RWPE1 (cell line): ENCODE measurements around the gene ARHGAP28.

Experiments
- CTCF ChIA-PET: fragments of 350-600 bp; sonication (Branson Sonifier 250); formaldehyde crosslinking; extraction: SDS; loops from one replicate; lab custom pipeline; 2021; lab: Yijun Ruan, JAX
- POLR2A ChIA-PET: fragments of 400-600 bp; formaldehyde crosslinking; extraction: SDS; loops from one replicate; lab custom pipeline; 2020; ENCODE audit warnings: antibody characterized with exemption; ENCODE audit not compliant: low non-redundant PET; lab: Yijun Ruan, JAX
- DNase-seq: peaks from one replicate; pipeline ENCODE4 v3.0.0; 2012; ENCODE audit warnings: low spot score
- H3K27ac ChIP-seq: fragments of 450-650 bp; 2 replicates; pipeline ENCODE4 v1.5.1; 2017
- CTCF ChIP-seq: fragments of 450-650 bp; conservative IDR thresholded peaks from 2 replicates; pipeline ENCODE4 v1.5.1; 2017; ENCODE audit warnings: low read depth, mild to moderate bottlenecking

The ARHGAP28 gene

GRCh38 chr18:6730416-6731221 lies 1.1 kb downstream of the ARHGAP28 start:
- H3K27ac ChIP-seq = no peak overlapping the region
- DNase-seq = no peak
- TF ChIP-seq CTCF = no peak
- POLR2A ChIA-PET = interaction anchor here (0.7 kb wide), 1 partner anchor 1221 kb away, joined by 3 read pairs; no protein-coding TSS in a partner anchor
- CTCF ChIA-PET = interaction anchor here (0.6 kb wide), 1 partner anchor 62 kb away, joined by 3 read pairs; no protein-coding TSS in a partner anchor

GRCh38 chr18:6731222-6731596 lies 1.7 kb downstream of the ARHGAP28 start:
- no peak overlapping the region for H3K27ac ChIP-seq
- ChIA-PET POLR2A (no interaction called here), CTCF (no interaction called here)
- TF ChIP-seq CTCF = no peak
- DNase-seq = no peak

- CTCF ChIA-PET = interaction anchor here (0.7 kb wide), 1 partner anchor 131 kb away, joined by 6 read pairs; no protein-coding TSS in a partner anchor
Measured at GRCh38 chr18:6732952-6733351, 3.4 kb downstream of the ARHGAP28 start.

GRCh38 chr18:6733758-6734157 lies 4.2 kb downstream of the ARHGAP28 start:
- TF ChIP-seq CTCF = no peak
- H3K27ac ChIP-seq = no peak overlapping the region
- CTCF ChIA-PET = interaction anchor here (0.7 kb wide), 1 partner anchor 152 kb away, joined by 3 read pairs; no protein-coding TSS in a partner anchor
- POLR2A ChIA-PET = no interaction called here
- no peak for DNase-seq

More at GRCh38 chr18:6732952-6733351, 3.4 kb downstream of the ARHGAP28 start:
- H3K27ac ChIP-seq = no peak overlapping the region
- TF ChIP-seq CTCF = no peak
- DNase-seq = no peak
- POLR2A ChIA-PET = no interaction called here

- DNase-seq = no peak
- ChIA-PET CTCF (interaction anchor here (0.6 kb wide), 1 partner anchor 298 kb away, joined by 6 read pairs; no protein-coding TSS in a partner anchor), POLR2A (no interaction called here)
- no peak for TF ChIP-seq CTCF
- no peak overlapping the region for H3K27ac ChIP-seq
Measured at GRCh38 chr18:6734726-6735430, 5.4 kb downstream of the ARHGAP28 start.

- ChIA-PET CTCF (no interaction called here), POLR2A (no interaction called here)
- DNase-seq = no peak
- TF ChIP-seq CTCF = no peak
- no peak overlapping the region for H3K27ac ChIP-seq
Measured at GRCh38 chr18:6737833-6738232, 8.3 kb downstream of the ARHGAP28 start.
